CD4-positive, alpha-beta T cell treated with Interleukin-17A for 1 hour (primary cell): Measurements from ENCODE around the gene NR0B1.

Source experiments
- DNase-seq: peaks from one replicate; pipeline ENCODE4 v3.0.0-alpha.2; 2020

NR0B1 gene, protein sequence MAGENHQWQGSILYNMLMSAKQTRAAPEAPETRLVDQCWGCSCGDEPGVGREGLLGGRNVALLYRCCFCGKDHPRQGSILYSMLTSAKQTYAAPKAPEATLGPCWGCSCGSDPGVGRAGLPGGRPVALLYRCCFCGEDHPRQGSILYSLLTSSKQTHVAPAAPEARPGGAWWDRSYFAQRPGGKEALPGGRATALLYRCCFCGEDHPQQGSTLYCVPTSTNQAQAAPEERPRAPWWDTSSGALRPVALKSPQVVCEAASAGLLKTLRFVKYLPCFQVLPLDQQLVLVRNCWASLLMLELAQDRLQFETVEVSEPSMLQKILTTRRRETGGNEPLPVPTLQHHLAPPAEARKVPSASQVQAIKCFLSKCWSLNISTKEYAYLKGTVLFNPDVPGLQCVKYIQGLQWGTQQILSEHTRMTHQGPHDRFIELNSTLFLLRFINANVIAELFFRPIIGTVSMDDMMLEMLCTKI

DNA sequence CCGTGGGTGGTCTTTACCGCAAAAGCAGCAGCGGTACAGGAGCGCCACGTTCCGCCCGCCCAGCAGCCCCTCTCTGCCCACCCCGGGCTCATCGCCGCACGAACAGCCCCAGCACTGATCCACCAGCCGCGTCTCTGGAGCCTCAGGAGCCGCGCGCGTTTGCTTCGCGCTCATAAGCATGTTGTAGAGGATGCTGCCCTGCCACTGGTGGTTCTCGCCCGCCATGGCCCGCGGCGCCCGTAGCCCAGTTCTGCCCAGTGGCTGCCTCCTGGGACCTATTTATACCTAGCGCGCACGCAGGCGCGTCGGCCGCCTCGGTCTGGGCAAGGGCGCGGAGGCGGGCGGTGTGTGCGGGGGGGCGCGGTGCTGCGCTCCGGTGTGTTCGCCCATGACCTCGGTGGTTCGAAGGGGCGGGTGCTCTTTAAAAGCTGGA, at the start of gene NR0B1:
TSS of gene NR0B1 (minus strand) at position 252 of the 433 bp plus-strand sequence. CDS start at position 225, 27 bp downstream.
- no peak for DNase-seq

DNA sequence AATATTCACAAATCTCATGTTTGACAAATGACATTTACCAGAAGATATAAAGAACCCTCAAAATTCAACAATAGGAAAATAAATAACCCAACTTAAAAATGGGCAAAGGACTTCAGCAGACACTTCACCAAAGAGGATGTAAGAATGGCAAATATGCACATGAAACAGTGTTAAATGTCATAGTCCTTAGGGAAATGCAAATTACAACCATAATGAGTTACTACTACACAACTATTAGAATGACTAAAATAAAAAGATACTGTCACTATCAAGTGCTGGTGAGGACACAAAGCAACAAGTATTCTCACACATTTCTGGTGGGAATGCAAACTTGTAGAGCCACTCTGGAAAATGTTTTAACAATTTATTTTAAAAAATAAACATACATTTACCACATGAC, 40.8 kb upstream of the NR0B1 start:
- DNase-seq, result no peak

DNA sequence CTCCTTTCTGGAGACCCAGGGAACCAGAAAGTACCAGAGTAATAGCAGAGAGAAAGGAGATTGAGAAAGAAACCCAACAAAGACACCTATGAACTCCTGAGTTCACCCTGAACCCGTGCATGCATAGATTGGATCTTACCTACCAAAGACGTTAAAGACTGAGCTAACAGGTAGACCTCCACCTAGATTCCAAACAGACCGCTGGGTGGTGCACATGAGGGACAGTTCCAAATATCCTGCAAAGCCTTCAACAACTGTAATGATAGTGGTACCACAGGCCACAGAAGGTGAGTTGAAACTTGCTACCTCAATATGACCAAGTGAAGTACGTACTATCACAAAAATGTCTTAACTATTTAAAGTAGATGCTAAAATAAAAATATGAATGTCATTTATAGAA, 34.0 kb upstream of the NR0B1 start:
- DNase-seq, result no peak

DNA sequence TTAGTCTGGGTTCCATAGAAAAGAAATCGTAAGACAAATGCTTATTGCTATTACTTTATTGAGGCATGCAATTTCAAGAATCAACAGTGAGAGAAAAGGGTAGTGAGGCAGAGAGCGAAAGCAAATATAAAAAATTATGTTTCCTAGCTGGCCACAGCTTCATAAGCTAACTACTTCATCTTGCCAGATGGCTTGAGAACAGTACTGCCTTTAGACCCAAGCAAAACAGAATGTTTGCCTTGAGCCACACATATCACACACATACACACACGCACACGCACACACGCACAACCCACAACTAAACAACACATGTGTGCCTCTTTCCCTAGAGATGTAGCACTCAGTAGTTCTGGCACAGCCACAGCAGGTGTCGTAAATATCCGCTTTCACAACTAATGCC, 31.6 kb upstream of the NR0B1 start:
- DNase-seq, result no peak

DNA sequence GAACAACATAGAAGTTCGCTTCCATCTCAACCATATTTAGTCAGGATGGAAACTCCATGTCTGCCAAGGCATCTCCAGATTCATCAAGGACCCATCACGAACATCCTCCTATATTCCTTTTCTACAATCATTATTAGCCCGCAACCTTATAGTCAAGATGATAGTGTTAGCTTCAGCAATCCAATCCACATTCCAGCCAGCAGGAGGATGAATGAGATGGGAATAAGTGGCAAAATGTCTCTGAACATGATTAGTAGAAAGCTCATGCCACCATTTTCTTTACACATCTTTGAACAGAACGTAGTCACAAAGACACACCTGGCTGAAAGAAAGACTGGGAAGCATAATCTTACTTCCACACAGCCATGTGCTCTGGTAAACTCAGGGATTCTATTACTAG, 18.6 kb upstream of the NR0B1 start:
- no peak for DNase-seq

DNA sequence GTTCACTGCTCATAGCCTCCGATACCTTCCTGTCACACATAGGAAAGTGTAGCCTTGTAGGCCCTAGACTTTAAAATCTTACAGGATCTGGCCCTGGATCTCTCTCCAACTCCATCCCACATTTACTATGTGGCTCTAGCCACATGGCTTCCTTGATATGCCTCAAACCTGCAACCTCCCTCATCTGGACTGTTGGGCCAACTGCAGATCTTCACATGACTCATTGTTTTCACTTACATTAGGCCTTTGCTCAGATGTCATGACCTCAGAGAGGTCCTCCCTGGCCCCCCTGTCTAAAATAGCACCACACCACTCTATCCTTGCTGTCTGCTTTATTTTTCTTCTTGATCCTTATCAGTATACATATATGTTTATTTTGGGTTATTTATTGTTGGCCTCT, 8.1 kb upstream of the NR0B1 start:
- DNase-seq, result no peak

DNA sequence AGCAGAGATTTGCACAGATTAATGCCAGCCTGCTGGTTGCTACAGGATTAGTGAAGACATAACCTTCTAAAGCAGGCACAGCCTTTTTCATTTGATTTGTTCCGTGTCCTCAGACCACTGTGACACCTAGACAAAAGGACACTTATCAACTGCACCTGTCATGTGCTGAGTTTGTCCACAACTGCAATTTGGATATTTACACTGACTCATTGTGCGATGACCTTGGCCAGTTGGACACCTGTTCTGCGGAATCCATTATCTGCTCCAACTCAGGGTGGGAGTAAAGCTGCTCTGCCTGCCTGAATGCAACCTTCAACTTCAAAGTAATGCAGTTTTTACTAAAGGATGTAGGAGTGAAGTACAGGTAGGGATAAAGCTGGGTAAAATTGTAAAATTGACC, 4.1 kb upstream of the NR0B1 start:
- DNase-seq, result no peak

DNA sequence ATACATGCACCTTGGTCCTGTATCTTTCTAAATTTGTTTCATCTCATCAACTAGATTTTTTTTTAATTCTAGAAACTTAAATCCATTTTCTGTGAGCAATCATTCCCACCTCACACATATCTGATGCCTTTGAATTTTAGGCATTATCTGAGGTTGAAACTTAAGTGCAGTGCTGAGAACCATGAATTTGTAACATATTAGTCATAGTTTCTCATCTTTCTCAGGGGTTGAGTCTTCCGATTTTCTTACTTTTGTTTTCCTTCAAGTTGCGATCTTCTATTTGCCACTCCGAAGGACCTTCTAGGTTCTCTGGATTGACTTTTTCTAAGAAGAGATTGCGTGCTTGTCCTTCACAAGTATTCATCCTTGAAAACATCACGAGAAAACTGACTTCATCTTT, 3.7 kb upstream of the NR0B1 start:
- DNase-seq, result no peak

DNA sequence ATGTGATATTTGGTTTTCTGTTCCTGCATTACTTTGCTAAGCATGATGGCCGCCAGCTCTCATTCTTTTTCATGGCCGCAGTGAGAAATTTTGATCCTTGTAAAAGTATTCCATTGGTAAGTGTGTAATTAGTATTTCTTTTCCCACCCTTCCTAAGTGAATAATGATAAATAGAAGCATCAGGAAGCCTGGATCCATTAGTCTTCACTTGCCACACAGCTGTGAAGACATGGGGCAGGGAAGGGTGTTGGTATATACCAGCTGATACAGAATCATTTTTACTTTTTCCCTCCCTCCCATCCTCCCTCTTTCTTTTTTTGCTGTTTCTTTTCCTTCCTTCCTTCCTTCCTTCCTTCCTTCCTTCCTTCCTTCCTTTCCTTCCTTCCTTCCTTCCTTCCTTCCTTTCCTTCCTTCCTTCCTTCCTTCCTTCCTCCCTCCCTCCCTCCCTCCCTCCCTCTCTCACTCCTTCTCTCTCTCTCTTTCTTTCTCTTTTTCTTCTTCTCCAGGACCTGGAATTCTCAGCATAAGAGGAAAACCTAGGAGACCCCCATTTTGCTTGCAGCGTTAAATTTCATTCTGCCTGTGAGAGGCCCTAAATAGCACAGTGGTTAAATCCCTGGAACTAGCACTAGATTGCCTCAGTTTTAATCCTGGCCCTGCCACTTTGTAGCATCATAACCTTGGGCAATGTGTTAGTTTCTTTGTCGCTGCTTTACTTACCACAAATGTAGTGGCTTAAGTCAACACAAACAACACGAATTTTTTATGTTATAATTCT, 1.4 kb upstream of the NR0B1 start:
- no peak for DNase-seq

DNA sequence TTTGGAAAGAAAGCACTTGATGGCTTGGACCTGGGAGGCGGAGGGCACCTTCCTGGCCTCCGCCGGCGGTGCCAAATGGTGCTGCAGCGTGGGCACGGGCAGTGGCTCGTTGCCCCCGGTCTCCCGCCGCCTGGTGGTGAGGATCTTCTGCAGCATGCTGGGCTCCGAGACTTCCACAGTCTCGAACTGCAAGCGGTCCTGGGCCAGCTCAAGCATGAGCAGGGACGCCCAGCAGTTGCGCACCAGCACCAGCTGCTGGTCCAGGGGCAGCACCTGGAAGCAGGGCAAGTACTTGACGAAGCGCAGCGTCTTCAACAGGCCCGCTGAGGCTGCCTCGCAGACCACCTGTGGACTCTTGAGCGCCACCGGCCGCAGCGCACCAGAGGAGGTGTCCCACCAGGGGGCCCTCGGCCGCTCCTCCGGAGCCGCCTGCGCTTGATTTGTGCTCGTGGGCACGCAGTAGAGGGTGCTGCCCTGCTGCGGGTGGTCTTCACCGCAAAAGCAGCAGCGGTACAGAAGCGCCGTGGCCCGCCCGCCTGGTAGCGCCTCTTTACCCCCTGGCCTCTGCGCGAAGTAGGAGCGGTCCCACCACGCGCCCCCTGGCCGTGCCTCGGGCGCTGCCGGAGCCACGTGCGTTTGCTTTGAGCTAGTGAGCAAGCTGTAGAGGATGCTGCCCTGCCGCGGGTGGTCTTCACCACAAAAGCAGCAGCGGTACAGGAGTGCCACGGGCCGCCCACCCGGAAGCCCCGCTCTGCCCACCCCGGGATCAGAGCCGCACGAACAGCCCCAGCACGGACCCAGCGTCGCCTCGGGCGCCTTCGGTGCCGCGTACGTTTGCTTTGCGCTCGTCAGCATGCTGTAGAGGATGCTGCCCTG, 689 bp downstream of the NR0B1 start:
- no peak for DNase-seq

DNA sequence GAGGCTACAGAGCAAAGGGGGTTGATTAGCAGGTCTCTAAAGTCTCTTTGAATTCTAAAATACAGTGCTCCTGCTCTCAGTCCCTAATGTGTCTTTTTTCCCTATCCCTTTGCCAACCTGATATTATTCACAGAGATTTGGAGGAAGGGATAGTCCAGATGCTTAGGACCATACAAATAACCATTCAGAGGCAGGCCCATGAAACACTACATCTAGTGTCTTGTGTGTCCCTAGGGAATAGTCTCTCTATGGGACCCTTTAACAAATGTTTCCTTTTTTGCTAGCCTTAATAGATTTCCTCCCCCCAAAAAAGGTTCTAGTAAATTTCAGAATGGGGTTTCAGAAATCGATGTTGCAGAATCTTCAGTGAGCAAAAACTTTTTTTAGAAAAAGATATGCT, 1.7 kb downstream of the NR0B1 start:
- no peak for DNase-seq

DNA sequence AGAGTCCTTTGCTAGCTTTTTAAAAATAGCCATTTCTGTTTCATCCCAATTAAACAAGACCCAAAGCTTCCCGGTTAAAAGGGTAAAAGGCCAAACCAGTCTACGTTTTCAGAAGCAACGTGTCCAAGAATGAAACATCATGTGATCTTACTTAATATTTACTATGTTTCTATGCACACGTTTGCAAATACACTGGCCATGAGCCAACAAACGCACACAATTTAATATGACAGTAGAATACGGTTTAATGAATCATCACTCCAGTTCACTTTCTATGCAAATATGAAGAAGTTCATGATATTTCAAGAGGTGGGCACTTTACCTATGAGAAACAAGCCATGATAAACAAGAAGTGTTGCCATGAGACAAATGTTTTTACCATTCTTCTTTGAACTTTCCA, 4.3 kb downstream of the NR0B1 start:
- DNase-seq, result no peak

DNA sequence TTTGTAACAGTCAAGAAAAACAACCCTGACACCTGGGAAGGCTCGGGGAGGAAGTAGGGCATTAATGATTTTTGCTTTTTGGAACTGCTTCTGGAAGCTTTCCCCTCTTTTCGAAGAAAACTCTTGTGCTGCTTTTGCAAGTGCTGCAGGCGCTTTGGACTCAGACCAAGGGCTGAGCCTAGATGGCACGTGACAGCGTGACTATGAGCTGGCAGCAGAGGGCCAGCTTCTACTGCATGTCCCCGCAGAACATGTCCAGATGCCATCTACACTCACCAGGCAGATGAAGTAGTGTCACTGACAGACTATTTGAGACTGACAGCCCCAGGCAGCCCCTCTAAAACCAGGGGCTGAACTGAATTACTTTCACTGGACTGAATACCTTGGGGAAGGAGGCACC, 6.2 kb downstream of the NR0B1 start:
- DNase-seq, result no peak

DNA sequence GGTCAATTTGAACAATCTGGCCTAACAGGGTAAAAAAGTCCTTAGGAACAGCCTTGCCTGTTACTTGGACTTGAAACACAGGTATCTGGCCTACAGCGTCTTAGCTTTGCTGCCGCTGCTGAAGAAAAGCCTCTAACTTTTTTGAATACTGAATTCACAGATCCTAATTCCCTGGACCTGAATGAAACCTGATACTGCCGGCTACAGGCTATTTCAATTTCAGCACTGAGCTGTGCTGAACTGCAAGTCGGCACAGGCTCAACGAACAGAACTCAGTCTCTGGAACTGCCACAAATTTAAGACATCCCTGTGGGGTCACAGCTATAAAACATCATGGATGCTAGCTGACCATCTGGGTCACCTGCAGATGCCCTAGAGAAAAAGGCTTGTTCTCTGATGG, 7.2 kb downstream of the NR0B1 start:
- no peak for DNase-seq

DNA sequence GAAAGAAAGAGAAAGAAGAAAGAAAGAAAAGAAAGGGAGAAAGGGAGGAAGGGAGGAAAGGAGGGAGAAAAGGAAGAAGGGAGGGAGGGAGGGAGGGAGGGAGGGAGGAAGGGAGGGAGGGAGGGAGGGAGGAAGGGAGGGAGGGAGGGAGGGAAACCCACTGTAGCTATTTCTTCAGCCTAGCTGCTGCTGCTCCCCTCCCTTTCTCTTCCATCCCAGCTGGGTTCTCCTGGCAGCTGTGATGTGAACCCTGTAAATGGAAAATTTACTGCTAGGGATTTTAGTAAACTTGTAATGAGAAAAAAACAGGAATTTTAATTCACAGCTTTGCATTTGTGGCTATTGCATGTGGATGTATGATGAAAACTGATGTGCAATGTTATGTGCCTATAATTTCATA, 8.0 kb downstream of the NR0B1 start:
- no peak for DNase-seq

DNA sequence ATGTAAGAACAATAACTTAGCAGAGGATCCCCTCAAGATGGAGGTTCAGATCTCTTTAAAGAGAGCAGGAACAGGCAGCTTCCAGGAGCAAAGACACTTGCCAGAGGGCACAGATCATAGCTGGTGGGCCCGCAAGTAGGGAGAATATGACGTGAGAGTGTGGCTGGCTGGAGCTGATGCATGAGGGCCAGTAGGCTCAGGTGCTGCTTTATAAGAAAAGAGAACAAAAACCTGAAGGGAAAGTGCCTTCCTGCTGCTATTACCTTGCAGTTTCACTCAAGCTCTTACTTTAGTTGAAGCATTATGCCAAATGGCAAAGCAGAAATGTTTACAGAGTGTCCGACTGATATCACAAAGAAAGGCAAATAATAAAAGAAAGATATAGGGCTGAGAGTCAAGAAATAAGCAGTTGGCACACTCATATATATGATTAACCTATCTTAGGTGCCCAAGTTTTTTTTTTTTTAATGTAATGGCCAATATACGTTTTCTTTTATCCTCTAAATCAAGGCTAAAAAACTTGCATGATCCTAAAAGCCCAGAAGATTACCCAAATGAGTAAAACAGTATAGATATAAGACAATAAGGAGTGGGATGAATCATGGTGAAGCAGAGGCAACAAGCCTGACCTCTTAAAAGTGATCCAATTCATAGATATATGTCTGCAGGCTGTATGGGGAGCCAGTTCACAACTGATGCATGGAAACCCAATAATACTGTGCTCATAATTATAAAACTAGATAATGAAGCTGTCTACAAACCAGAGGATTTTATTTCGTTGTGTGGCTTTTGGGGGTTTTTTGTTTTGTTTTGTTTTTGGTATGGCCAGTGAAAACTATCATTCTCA, 12.6 kb downstream of the NR0B1 start:
- DNase-seq, result no peak

DNA sequence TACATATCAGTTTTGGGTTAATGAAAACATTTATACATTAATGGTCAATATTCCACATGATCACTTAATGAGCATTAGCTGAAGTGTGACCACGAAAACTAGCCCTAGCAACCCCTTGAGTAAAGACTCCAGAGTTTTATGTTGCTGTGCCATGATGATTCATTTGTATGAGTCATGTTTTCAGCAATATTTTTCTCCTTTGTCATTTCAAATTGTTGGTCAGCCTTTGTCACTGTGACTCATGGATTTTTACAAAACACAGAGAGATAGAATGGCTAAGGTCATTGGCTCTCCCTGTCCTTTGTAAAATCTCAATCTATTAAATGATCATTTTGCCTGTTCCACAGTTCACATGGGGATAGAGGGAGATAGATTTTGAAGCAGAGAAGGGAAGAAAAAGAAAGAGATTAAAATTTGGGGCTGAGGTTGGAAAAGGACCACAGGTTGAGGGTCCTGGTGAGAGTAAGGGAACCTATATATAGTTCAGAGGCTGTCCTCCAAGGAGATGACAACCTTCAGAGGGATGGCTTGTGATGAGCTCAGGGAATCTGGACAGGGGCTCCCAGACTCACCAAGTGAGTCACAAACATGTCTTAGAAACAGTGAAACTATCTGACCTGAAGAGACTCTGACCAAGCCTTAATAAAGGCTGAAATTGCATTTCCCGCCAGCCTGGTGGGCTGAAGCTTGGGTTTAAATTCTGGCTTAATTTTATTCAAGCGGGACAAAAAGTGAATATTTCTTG, 25.6 kb downstream of the NR0B1 start:
- DNase-seq, result no peak

DNA sequence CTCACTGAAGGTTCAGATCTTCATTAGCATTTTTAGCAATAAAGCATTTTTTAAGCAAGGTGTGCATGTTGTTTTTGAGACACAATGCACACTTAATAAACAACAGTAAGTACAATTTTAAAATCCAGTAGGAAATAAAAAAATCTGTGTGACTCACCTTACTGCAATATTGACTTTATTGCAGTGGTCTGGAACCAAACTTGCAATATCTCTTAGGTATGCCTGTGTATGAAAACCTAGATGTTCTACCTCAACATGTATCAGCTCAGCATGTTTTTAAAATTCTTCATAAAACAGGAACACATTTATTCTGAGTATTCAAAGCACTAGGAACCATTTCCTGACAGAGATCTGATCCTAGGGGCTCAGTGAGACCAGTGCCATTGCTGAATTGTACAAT, 26.7 kb downstream of the NR0B1 start:
- no peak for DNase-seq

DNA sequence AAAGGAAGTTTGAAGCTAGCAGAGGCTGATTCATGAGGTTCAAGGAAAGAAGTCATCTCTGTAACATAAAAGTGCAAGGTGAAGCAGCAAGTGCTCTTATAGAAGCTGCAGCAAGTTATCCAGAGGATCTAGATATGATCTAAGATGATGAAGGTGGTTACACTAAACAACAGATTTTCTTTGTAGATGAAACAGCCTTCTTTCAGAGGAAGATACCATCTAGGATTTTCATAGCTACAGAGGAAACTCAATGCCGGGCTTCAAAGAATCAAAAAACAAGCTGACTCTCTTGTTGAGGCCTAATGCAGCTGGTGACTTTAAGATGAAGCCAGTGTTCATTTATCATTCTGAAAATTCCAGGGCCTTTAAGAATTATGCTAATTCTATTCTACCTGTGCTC, 28.8 kb downstream of the NR0B1 start:
- no peak for DNase-seq

DNA sequence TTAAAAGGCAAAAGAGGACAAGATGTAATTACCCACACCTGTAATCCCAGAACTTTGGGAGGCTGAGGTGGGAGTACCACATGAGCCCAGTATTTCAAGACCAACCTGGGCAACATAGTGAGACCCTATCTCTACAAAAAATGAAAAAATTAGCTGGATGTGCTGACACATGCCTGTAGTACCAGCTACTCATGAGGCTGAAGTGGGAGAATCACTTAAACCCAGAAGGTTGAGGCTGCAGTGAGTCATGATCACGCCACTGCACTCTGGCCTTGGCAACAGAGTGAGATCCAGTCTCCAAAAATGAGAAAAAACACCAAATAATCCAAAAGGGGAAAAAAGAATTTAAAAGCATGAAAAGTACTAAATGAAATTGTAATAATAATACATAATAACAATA, 30.8 kb downstream of the NR0B1 start:
- DNase-seq, result no peak

DNA sequence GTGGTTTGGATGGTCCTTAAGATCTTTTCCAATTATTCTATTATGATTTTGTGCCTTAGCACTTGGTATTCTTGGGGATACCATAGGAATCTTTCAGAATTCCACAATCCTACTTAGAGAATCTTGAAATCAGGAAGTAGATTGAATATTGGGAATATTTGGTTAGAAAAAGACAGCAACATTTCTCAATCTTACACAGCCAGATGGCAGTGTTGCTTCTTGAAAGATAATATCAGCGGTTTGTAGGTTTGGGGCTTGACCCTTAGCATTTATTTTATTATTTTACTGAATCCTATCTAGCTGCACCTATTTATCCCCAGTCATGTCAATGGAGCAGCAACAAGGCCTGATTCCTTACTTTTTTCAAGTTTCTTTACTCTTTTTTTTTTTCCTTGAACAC, 33.7 kb downstream of the NR0B1 start:
- no peak for DNase-seq

DNA sequence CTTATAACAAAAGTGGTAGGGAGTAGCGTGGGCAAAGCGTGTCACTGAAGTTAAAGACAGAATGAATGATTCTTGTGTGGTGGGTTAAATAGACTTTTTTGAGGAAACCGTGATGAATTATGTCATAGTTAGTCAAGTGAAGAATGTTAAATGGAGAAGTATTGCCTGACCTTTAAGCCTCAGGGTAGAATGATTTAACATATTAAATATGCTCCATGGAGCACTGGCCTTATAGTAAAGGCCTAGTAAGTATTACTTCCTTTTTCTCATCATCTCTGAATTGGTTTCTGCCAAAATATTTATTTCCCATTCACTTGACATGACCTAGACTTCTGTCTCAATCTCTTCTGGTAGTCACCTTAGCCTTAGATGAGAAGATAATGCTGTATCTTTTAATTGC, 38.6 kb downstream of the NR0B1 start:
- no peak for DNase-seq
